GM19372 (cell line): ENCODE data around the gene BTBD9.

ENCODE experiments used
- ATAC-seq: cut with Tn5 transposase; IDR thresholded peaks from one replicate; pipeline ENCODE4 v1.9.1; 2021; ENCODE audit warnings: mild to moderate bottlenecking, low read depth, moderate library complexity; ENCODE audit not compliant: unreplicated experiment

BTBD9 gene

GRCh38 chr6:38319256-38320212, 320.2 kb downstream of the BTBD9 start:
- no peak for ATAC-seq

- peak; percentile 68 for ATAC-seq
These were observed 323.4 kb downstream of the BTBD9 start for GRCh38 chr6:38316099-38316868.

GRCh38 chr6:38311201-38311600, 328.5 kb downstream of the BTBD9 start:
- no peak for ATAC-seq

GRCh38 chr6:38310061-38310460, 329.7 kb downstream of the BTBD9 start:
- no peak for ATAC-seq

GRCh38 chr6:38307740-38308139, 332.0 kb downstream of the BTBD9 start:
- no peak for ATAC-seq

GRCh38 chr6:38306931-38307330, 332.8 kb downstream of the BTBD9 start:
- ATAC-seq = no peak

- no peak for ATAC-seq
These were observed 333.6 kb downstream of the BTBD9 start for GRCh38 chr6:38305995-38306681.

GRCh38 chr6:38302838-38303237, 336.9 kb downstream of the BTBD9 start:
- ATAC-seq = no peak

- no peak for ATAC-seq
These were observed 337.6 kb downstream of the BTBD9 start for GRCh38 chr6:38302081-38302480.

- no peak for ATAC-seq
These were observed 349.5 kb downstream of the BTBD9 start for GRCh38 chr6:38290133-38290799.

- no peak for ATAC-seq
These were observed 352.2 kb downstream of the BTBD9 start for GRCh38 chr6:38287487-38287886.

- ATAC-seq = no peak
These were observed 354.8 kb downstream of the BTBD9 start for GRCh38 chr6:38284802-38285394.

GRCh38 chr6:38283734-38284362, 355.9 kb downstream of the BTBD9 start:
- ATAC-seq = no peak

- no peak for ATAC-seq
These were observed 356.8 kb downstream of the BTBD9 start for GRCh38 chr6:38282911-38283310.

GRCh38 chr6:38281126-38281525, 358.6 kb downstream of the BTBD9 start:
- ATAC-seq = no peak

GRCh38 chr6:38279963-38280588, 359.7 kb downstream of the BTBD9 start:
- no peak for ATAC-seq

GRCh38 chr6:38279423-38279822, 360.3 kb downstream of the BTBD9 start:
- no peak for ATAC-seq

GRCh38 chr6:38273325-38273724, 366.4 kb downstream of the BTBD9 start:
- ATAC-seq = no peak

GRCh38 chr6:38272222-38272621, 367.5 kb downstream of the BTBD9 start:
- no peak for ATAC-seq
